GDM1 (cell line): ENCODE data around the gene ONECUT2.

Source experiments
- DNase-seq: peaks from one replicate; lab custom pipeline; 2025; lab: John Stamatoyannopoulos, UW

Gene ONECUT2

GRCh38 chr18:57529151-57529550 is 94.0 kb downstream of the ONECUT2 start:
- no peak for DNase-seq

GRCh38 chr18:57533006-57533867 is 98.1 kb downstream of the ONECUT2 start:
- DNase-seq: no peak

- no peak for DNase-seq
Observed at GRCh38 chr18:57533868-57534510, 98.8 kb downstream of the ONECUT2 start.

- DNase-seq: no peak
Observed at GRCh38 chr18:57534511-57534909, 99.3 kb downstream of the ONECUT2 start.

GRCh38 chr18:57538614-57539013 is 103.4 kb downstream of the ONECUT2 start:
- DNase-seq: no peak

- no peak for DNase-seq
Observed at GRCh38 chr18:57539702-57540101, 104.5 kb downstream of the ONECUT2 start.
